ENCODE measurements around the gene C2CD4C.
"Not testable (repeated sequence)": the region's sequence is repeated elsewhere in the genome, so short reads cannot be mapped to it uniquely, and the experiment has no call there.

The C2CD4C gene

DNA sequence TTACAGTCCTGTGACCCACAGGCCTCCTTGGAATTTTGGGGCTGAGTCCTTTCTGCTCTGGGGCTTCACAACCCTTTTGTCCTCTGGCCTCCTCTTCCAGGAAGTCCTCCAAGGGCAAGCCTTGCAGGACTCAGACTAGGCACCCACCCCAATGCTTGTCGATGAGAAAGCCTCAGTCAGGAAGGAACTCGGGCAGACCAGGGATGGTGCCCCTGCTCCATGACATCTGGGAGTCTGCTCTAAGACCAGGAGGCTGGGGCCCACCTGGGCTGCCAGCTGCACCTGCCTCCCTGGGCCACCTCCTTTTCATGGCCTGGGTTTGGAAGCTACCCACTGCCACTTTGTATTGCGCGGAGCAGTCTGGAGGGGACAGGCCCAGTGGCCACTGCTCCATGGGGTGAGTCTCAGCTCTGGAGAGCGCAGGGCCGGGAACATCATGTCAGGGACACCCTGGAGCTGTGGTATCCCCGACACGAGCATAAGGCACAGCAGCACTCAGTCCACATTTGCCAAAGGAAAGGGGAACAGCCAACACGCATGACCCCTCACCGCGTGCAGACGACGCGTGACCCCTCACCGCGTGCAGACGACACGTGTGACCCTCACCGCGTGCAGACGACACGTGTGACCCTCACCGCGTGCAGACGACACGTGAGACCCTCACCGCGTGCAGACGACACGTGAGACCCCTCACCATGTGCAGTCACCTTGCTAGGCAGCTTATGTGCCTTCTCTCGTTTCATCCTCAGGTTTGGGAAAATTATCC lies 10.8 kb downstream of the C2CD4C start:
- no peak for DNase-seq

DNA sequence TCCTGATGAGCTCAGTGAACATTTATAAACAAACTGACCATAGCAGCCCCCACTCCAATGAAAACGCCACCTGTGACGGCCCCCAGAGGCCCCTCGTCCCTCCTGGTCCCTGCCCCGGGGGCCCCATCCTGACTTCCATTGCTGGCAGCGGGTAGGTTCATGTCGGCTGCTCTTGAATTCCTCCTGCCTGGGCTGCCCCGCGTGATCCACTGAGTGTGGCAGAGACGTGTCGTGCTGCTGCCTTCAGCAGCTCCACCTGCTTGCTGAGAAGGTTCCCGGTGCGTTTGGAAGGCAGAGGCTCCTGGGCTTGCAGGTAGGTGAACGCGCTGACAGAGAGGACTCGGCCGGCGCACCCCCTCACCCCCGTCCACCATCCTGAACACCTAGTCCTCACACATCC lies 11.6 kb downstream of the C2CD4C start:
- no peak for DNase-seq

DNA sequence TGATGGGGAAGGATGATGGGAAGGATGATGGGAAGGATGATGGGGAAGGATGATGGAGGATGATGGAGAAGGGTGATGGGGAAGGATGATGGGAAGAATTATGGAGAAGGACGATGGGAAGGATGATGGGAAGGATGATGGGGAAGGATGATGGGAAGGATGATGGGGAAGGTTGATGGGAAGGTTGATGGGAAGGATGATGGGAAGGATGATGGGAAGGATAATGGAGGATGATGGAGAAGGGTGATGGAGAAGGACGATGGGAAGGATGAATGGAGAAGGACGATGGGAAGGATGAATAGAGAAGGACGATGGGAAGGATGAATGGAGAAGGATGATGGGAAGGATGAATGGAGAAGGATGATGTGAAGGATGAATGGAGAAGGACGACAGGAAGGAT lies 13.5 kb downstream of the C2CD4C start:
- no peak for DNase-seq

DNA sequence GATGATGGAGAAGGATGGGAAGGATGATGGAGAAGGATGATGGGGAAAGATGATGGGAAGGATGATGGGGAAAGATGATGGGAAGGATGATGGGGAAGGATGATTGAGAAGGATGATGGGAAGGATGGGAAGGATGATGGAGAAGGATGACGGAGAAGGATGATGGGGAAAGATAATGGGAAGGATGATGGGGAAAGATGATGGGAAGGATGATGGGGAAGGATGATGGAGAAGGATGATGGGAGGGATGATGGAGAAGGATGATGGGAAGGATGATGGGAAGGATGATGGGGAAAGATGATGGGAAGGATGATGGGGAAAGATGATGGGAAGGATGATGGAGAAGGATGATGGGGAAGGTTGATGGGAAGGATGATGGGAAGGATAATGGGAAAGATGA lies 14.1 kb downstream of the C2CD4C start:
- DNase-seq, result not testable (repeated sequence)

DNA sequence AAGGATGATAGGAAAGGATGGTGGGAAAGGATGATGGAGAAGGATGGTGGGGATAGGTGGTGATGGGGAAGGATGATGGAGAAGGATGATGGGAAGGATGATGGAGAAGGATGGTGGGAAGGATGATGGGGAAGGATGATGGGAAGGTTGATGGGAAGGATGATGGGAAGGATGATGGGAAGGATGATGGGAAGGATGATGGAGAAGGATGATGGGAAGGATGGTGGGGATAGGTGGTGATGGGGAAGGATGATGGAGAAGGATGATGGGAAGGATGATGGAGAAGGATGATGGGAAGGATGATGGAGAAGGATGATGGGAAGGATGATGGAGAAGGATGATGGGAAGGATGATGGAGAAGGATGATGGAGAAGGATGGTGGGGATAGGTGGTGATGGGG lies 15.4 kb downstream of the C2CD4C start:
- not testable (repeated sequence) for DNase-seq

DNA sequence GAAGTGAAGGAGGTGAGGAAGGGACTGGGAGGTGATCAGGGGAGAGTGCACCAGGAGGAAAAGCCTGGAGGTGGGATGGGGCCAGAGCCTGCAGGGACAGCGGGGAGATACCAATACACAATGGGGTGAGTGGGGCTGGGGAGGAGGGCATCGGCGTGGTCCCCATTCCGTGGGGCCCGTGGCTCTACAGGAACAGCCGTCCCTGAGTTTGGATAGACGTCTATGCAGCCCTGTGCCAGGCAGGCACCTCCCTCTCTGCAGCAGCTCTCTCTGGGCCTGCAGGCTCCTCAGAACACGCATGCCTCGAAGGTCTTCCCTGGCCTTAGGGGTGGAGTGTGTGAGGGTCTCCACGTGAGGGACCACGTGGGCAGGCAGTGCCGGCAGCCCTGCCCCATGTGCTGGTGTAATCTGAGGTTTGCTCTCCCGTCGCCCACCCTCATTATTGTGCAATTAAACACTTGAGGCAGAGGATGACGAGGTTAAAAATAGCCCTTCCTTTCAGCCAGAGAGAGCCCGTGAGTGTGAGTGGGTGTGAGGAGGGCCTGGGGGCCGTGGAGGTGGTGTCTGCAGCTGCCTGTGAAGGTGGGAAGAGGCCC lies 16.5 kb downstream of the C2CD4C start:
- no peak for DNase-seq

DNA sequence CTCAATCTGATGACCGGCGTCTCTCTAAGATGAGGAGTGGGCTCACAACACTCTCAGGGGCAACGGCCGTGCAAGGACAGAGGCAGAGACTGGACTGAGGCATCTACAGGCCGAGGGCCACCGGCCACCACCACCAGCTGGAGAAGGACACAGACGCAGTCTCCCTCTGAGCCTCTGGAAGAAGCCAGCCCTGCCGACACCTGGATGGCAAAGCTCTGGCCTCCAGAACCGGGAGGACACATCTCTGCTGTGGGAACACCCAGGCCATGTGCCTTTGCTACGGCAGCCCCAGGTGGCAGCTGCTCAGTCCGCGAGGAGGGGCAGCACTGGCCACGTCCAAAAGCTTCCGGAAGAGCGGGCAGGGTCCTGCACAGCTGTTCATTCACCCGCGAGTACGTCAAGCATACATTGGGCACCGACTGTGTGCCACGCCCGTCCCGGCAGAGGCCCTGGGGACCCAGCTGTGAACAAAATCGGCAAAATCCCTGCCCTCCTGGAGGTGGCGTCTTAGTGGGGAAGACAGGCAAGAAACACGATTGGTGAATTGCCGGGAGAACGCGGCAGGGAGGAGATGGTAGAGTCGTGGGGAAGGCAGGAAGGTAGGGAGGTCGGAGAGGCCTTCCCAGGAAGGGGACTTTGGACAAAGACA lies 17.1 kb downstream of the C2CD4C start:
- no peak for DNase-seq

DNA sequence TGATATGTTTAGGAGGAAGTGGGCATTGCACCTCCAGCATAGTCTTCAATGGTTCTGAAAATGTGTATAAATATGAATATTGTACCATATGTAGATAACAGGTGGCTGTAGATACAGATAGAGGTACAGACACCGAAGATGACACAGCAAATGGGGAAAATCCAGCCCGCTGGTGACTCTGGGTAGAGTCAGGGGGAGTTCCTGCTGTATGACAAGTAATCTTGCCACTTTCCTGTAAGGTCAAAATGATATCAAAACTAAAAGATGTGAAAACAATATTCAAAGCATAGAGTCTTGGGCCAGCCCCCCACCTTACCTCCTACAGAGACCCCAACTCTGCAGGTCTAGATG lies 17.8 kb downstream of the C2CD4C start:
- DNase-seq, result no peak

DNA sequence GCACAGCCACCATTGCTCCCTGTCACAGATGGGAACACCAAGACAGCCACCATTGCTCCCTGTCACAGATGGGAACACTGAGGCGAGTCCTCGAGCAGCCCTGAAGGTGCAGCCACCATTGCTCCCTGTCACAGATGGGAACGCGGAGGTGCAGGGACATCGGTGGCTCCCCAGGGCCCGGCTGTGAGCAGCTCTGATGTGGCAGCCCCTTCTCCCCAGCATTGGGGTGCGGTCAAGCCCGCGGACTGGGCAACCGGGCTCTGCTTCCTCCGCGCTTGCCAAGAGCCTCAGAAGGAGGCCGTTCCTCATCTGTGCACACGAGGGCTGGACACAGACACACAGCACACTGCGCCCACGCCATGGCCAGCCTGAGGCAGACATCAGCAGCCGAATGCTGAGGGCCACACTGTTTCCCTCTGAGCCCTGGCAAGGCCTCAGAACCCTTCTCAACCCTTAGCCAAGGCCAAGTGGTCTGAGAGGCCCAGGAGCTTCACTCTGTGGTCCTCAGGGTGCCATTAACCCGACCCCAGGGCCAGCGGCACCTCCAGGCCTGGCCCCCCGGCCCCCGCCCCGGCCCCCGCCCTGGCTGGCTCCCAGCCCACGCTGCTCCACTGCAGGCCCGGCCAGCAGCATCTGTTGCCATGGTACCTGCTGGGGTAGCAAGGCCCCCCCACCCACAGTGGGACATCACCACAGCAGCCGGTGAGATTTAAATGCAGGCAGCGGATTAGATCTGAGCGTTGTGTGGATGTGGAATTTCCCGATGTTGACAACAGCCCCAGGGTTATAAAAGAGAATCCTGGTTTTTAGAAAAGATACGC lies 18.4 kb downstream of the C2CD4C start:
- DNase-seq, result no peak

DNA sequence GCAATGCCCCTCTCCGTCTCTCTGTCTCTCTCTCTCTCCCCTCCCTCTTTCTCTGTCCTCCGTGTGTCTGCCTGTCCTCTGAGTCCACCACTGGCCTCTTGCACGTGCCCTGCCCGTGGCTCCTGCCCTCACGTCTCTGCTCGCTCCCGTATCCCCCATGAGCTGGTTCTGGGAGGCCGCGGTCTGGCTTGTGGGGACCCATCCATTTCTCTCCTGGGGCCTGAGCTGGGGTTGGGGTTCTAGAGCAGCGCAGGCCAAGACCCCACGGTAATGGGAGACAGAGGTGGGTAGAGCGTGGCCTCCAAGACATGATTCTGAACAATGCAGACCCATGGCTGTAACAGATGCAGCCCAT lies 19.0 kb downstream of the C2CD4C start:
- DNase-seq, result no peak

DNA sequence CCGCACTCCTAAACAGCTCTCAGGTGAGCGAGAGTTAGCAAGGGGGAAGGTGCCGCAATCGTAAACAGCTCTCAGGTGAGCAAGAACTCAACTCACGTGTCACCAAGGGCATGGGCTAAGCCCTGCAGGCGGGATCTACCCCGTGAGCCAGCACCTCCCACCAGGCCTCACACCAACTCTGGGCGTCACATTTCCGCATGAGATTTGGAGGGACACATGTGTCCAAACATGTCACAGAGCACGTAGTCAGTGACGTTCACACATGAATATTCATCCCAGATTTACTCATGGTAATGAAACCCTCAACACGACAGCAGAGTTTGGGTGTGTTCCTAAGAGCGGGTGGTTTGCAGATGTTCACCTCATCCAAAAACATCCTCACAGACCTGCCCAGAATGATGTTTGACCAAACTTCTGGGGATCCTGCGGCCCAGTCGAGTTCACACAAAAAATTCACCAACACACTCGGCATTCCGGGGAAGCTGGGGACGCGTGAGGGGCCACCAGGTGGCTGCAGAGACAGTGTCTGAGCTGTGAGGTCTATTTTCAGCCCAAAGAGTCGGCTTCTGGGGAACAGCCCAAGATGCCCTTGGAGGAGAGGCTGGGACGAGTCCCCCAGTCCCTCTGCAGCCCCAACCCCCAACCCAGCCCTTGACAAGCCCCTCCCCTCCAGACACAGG lies 19.6 kb downstream of the C2CD4C start:
- no peak for DNase-seq

DNA sequence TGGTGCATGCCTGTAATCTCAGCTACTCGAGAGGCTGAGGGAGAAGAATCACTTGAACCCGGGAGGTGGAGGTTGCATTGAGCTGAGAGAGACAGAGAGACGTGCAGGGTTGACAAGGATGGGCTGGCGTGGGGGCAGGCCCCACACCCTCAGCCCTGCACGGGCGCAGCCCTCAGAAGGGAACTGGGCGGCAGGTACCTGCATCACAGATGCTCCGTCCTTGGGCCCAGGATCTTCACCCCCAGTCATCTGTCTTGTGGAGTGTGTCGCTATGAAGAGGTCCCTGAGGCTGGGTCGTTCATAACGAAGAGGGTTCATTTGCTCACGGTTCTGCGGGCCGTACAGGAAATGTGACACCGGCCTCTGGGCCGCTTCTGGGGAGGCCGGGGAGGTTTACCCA lies 20.3 kb downstream of the C2CD4C start:
- no peak for DNase-seq

DNA sequence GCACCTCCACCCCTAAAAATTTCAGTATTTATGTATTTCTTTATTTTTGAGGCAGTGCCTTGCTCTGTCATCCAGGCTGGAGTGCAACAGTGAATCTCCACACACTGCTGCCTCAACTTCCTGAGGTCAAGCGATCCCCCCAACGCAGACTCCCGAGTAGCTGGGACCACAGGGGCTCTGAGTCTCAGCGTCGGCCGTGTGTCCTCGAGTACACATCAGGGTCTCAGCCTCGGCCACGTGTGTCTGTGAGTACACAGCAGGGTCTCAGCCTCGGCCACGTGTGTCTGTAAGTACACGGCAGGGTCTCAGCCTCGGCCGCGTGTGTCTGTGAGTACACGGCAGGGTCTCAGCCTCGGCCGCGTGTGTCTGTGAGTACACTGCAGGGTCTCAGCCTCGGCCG lies 21.2 kb downstream of the C2CD4C start:
- DNase-seq, result no peak

DNA sequence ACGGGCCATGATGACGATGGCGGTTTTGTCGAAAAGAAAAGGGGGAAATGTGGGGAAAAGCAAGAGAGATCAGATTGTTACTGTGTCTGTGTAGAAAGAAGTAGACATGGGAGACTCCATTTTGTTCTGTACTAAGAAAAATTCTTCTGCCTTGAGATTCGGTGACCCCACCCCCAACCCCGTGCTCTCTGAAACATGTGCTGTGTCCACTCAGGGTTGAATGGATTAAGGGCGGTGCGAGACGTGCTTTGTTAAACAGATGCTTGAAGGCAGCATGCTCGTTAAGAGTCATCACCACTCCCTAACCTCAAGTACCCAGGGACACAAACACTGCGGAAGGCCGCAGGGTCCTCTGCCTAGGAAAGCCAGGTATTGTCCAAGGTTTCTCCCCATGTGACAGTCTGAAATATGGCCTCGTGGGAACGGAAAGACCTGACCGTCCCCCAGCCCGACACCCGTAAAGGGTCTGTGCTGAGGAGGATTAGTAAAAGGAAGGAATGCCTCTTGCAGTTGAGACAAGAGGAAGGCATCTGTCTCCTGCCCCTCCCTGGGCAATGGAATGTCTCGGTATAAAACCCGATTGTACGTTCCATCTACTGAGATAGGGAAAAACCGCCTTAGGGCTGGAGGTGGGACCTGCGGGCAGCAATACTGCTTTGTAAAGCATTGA lies 22.2 kb downstream of the C2CD4C start:
- not testable (repeated sequence) for DNase-seq

DNA sequence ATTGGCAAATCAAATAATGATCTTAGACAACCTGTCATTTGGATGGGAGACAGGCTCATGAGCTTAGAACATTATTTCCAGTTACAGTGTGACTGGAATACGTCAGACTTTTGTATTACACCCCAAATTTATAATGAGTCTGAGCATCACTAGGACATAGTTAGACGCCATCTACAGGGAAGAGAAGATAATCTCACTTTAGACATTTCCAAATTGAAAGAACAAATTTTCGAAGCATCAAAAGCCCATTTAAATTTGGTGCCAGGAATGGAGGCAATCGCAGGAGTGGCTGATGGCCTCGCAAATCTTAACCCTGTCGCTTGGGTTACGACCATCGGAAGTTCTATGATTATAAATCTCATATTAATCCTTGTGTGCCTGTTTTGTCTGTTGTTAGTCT lies 22.8 kb downstream of the C2CD4C start:
- not testable (repeated sequence) for DNase-seq

DNA sequence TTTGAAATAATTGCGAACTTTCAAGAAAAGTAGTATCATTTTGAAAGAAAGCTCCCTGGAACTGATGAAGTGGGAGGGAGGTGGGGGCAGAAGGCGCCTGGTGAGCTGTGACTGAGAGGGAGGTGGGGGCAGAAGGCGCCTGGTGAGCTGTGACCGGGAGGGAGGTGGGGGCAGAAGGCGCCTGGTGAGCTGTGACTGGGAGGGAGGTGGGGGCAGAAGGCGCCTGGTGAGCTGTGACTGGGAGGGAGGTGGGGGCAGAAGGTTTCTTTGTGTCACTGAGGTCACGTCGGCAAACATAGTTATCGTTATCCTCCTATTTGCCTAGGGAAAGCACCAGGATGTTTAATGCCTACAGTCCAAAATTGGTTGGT lies 24.2 kb downstream of the C2CD4C start:
- no peak for DNase-seq

DNA sequence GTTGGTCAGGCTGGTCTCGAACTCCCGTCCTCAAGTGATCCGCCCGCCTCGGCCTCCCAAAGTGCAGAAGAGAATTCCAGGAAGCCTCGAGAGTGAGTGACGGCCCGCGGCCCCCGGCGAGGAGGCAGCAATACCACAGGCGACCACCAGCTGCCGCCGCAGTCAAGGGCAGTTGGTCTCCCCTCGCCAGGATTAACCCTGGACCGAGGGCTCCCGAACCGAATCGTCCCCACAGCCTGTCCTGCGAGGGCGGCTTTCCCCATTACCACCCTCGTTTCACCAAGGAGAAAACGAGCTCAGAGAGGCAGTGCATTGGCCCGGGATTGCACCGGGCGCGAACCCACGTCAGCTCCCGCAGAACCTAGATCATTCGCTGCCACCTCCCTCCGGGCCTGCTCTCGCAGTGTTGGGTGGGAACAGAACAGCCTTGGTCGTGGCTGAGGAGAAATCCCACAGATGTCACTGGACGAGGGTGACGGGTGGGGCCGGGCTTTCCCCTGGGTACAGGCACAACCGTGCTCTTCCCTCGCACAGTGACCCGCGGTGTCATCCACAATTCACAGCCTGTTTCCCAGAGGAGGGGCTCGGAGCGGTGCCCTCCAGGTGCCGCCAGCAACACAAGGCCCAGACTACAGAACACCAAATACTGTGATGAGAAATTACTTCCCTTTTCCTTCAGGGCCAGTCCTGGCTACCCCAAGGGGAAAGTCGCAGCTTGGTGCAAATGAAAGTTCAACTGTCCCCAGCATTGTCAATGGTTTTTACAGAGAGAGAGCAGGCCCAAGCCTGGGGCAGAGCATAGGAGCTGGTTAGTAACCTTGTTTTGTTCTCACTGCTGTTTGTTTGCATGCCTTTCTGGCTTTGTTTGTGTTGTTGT lies 24.8 kb downstream of the C2CD4C start:
- no peak for DNase-seq

DNA sequence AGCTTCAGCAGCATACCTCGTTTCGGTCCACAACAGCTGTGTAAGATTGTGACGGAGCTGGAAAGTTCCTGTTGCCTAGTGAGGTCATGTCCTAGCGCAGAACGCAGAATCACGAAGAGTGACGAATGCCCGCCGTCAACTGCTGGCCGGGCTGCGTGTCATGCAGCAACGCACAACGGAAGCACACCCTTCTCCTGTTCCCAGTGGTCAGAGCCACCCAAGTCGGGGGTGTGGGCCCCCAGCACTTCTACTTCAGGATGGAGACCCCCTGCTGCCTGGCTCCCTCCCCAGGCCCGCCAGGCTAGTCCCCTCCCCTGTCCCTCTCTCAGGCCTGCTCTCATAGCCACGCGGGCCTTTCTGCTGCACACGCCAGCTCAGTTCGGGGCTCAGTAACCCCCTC lies 25.9 kb downstream of the C2CD4C start:
- DNase-seq, result no peak

DNA sequence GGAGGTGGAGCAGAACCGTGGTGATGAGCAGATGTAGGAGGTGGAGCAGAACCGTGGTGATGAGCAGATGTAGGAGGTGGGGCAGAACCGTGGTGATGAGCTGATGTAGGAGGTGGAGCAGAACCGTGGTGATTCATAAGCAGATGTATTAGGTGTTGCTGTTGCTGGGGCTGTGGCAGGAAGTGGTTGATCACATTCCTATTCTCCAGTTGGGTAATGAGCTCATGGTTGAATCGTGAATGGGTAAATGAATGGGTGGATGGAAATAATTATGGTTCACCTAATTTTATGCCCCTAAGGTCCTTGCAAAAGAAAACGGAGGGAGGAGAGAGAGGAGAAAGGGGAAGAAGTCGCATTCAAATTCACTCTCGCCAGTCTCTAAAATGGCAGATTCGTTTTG lies 26.4 kb downstream of the C2CD4C start:
- not testable (repeated sequence) for DNase-seq

DNA sequence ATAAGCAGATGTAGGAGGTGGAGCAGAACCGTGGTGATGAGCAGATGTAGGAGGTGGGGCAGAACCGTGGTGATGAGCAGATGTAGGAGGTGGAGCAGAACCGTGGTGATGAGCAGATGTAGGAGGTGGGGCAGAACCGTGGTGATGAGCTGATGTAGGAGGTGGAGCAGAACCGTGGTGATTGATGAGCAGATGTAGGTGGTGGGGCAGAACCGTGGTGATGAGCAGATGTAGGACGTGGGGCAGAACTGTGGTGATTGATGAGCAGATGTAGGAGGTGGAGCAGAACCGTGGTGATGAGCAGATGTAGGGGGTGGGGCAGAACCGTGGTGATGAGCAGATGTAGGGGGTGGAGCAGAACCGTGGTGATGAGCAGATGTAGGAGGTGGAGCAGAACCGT lies 27.0 kb downstream of the C2CD4C start:
- DNase-seq, result not testable (repeated sequence)

DNA sequence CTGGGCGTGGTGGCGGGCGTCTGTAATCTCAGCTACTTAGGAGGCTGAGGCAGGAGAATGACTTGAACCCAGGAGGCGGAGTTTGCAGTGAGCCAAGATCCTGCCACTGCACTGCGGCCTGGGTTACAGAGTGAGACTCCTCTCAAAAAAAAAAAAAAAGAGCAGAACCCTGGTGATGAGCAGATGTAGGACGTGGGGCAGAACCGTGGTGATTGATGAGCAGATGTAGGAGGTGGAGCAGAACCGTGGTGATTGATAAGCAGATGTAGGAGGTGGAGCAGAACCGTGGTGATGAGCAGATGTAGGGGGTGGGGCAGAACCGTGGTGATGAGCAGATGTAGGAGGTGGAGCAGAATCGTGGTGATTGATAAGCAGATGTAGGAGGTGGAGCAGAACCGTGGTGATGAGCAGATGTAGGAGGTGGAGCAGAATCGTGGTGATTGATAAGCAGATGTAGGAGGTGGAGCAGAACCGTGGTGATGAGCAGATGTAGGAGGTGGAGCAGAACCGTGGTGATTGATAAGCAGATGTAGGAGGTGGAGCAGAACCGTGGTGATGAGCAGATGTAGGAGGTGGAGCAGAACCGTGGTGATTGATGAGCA lies 28.2 kb downstream of the C2CD4C start:
- DNase-seq, result not testable (repeated sequence)
